ENCODE results near the gene APPBP2.

APPBP2 gene

DNA sequence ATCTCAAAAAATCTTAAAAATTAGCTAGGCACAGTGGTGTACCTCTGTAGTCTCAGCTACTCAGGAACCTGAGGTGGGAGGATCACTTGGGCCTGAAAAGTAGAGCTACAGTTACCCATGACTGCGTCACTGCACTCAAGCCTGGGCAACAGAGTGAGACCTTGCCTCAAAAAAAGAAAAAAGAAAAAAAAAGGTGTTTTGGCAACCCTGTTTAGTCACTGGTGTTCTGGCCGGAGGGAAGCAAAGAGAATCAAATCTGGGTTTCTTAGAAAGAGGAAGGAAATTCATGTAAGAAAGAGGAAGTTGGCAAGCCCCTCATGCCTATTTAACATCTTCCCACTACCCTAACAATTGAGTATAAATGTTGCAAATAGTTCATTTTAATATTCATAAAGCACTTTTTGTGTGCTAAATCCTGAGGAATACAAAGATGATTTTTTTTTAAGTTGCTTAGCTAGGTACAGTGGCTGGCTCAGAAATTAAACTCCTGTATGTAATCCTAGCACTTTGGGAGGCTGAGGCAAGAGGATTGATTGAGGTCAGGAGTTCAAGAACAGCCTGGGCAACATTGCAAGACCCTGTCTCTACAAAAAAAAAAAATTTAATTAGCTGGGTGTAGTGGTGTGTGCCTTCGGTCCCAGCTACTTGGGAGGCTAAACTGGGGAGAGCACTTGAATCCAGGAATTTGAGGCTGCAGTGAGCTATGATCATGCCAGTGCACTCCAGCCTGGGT is 127.6 kb downstream of the APPBP2 start:
- TF ChIP-seq, protein P1, sequence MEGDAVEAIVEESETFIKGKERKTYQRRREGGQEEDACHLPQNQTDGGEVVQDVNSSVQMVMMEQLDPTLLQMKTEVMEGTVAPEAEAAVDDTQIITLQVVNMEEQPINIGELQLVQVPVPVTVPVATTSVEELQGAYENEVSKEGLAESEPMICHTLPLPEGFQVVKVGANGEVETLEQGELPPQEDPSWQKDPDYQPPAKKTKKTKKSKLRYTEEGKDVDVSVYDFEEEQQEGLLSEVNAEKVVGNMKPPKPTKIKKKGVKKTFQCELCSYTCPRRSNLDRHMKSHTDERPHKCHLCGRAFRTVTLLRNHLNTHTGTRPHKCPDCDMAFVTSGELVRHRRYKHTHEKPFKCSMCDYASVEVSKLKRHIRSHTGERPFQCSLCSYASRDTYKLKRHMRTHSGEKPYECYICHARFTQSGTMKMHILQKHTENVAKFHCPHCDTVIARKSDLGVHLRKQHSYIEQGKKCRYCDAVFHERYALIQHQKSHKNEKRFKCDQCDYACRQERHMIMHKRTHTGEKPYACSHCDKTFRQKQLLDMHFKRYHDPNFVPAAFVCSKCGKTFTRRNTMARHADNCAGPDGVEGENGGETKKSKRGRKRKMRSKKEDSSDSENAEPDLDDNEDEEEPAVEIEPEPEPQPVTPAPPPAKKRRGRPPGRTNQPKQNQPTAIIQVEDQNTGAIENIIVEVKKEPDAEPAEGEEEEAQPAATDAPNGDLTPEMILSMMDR (IDR thresholded peaks at IDR 0.05), result no peak
- H3K27ac Mint-ChIP-seq, result no peak overlapping the region
- peaks cover 2% of the 10 kb centered on the region for H3K27me3 Mint-ChIP-seq (ENCODE audit: low read depth, poor library complexity)
- no peak for DNase-seq
- H3K36me3 Mint-ChIP-seq (ENCODE audit: low read depth), result no peaks in the 10 kb centered on the region
- H3K4me3 Mint-ChIP-seq, result no peak overlapping the region
- no peaks in the 10 kb centered on the region for H3K9me3 Mint-ChIP-seq
- H3K4me1 Mint-ChIP-seq, result peaks cover 6% of the 10 kb centered on the region

DNA sequence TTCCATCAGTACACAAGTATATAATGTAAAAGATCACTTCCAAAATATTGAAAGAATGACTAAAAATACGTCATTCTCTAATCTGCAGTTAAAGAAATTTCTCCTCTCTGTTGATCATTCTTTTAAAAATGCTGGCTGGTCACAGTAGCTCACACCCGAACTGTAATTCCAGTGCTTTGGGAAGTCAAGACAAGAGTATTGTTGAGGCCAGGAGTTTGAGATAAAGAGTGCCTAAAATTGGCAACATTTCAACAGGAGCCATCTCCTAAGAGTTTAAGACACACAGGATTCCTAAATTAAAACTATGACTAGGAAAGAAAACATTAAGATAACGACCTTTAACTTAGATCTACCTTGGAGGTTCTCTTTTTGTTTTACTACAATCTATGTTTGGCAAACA is 129.6 kb downstream of the APPBP2 start:
- H3K4me3 Mint-ChIP-seq, result no peak overlapping the region
- peaks cover 16% of the 10 kb centered on the region for H3K4me1 Mint-ChIP-seq

GRCh38 chr17:60395508-60396065 is 130.5 kb downstream of the APPBP2 start:
- Mint-ChIP-seq H3K36me3 (ENCODE audit: low read depth) (no peaks in the 10 kb centered on the region), H3K27me3 (ENCODE audit: low read depth, poor library complexity) (no peaks in the 10 kb centered on the region), H3K9me3 (no peaks in the 10 kb centered on the region), H3K4me3 (no peak overlapping the region), H3K4me1 (peaks cover 20% of the 10 kb centered on the region), H3K27ac (no peak overlapping the region)
- TF ChIP-seq, protein P1 (IDR thresholded peaks at IDR 0.05), result no peak
- no peak for DNase-seq

More for the DNA sequence above, 129.6 kb downstream of the APPBP2 start:
- no peaks in the 10 kb centered on the region for H3K27me3 Mint-ChIP-seq (ENCODE audit: low read depth, poor library complexity)
- no peaks in the 10 kb centered on the region for H3K9me3 Mint-ChIP-seq
- DNase-seq, result no peak
- TF ChIP-seq, protein P1 (IDR thresholded peaks at IDR 0.05), result no peak
- H3K27ac Mint-ChIP-seq, result no peak overlapping the region
- H3K36me3 Mint-ChIP-seq (ENCODE audit: low read depth), result no peaks in the 10 kb centered on the region

GRCh38 chr17:60393840-60394723 is 132.0 kb downstream of the APPBP2 start:
- TF ChIP-seq, protein P1 (IDR thresholded peaks at IDR 0.05), result no peak
- peak overlapping the region; percentile 25 for H3K4me3 Mint-ChIP-seq
- H3K9me3 Mint-ChIP-seq, result no peaks in the 10 kb centered on the region
- H3K4me1 Mint-ChIP-seq, result peaks cover 31% of the 10 kb centered on the region
- no peaks in the 10 kb centered on the region for H3K27me3 Mint-ChIP-seq (ENCODE audit: low read depth, poor library complexity)
- H3K27ac Mint-ChIP-seq, result no peak overlapping the region
- DNase-seq, result no peak
- H3K36me3 Mint-ChIP-seq (ENCODE audit: low read depth), result no peaks in the 10 kb centered on the region

All from nephron progenitor cell (in vitro differentiated cells).